ENCODE data around the gene SLC22A5.
"Not testable (repeated sequence)": the region's sequence is repeated elsewhere in the genome, so short reads cannot be mapped to it uniquely, and the experiment has no call there.

The SLC22A5 gene

GRCh38 chr5:132392411-132392810 is 22.9 kb downstream of the SLC22A5 start:
- peaks cover 16 to 49% (median 27%) of the 10 kb centered on the region in 3 donors for H3K36me3 ChIP-seq
- H3K27me3 ChIP-seq = no peaks in the 10 kb centered on the region
- no peaks in the 10 kb centered on the region for H3K9me3 ChIP-seq
- TF ChIP-seq CTCF (IDR thresholded peaks at IDR 0.05) = no peak
- H3K27ac ChIP-seq = no peak overlapping the region
- H3K4me1 ChIP-seq = peaks cover 7 to 28% (median 25%) of the 10 kb centered on the region in 4 donors
- no peak overlapping the region for H3K4me3 ChIP-seq
- DNase-seq = no peak
- intact Hi-C loops (cut with DNase I; ENCODE audit: low total_unique reads) = no loop called here

GRCh38 chr5:132392978-132393825 is 23.7 kb downstream of the SLC22A5 start:
- intact Hi-C loops (cut with DNase I; ENCODE audit: low total_unique reads) = no loop called here
- no peaks in the 10 kb centered on the region for H3K9me3 ChIP-seq
- H3K27me3 ChIP-seq = no peaks in the 10 kb centered on the region
- peaks cover 16 to 49% (median 27%) of the 10 kb centered on the region in 3 donors for H3K36me3 ChIP-seq
- peaks cover 0 to 20% (median 18%) of the 10 kb centered on the region in 4 donors for H3K4me1 ChIP-seq
- H3K27ac ChIP-seq = no peak overlapping the region
- H3K4me3 ChIP-seq = no peak overlapping the region
- DNase-seq = no peak
- no peak for TF ChIP-seq CTCF (IDR thresholded peaks at IDR 0.05)

GRCh38 chr5:132394667-132395259 is 25.3 kb downstream of the SLC22A5 start:
- Histone ChIP-seq H3K4me3 (no peak overlapping the region), H3K36me3 (peaks cover 16 to 49% (median 27%) of the 10 kb centered on the region in 3 donors), H3K4me1 (peaks cover 0 to 5% (median 4%) of the 10 kb centered on the region in 4 donors), H3K9me3 (no peaks in the 10 kb centered on the region), H3K27ac (no peak overlapping the region), H3K27me3 (no peaks in the 10 kb centered on the region)
- intact Hi-C loops (cut with DNase I; ENCODE audit: low total_unique reads) = no loop called here
- no peak for DNase-seq
- no peak for TF ChIP-seq CTCF (IDR thresholded peaks at IDR 0.05)

GRCh38 chr5:132396589-132397031 is 27.1 kb downstream of the SLC22A5 start:
- Histone ChIP-seq H3K4me3 (no peak overlapping the region), H3K36me3 (peaks cover 16 to 46% (median 27%) of the 10 kb centered on the region in 3 donors), H3K27ac (no peak overlapping the region), H3K4me1 (no peaks in the 10 kb centered on the region), H3K9me3 (no peaks in the 10 kb centered on the region), H3K27me3 (no peaks in the 10 kb centered on the region)
- no peak for TF ChIP-seq CTCF (IDR thresholded peaks at IDR 0.05)
- no peak for DNase-seq
- intact Hi-C loops (cut with DNase I; ENCODE audit: low total_unique reads) = no loop called here

GRCh38 chr5:132397224-132397623 is 27.7 kb downstream of the SLC22A5 start:
- TF ChIP-seq CTCF (IDR thresholded peaks at IDR 0.05) = no peak
- Histone ChIP-seq H3K27ac (no peak overlapping the region), H3K36me3 (peaks cover 16 to 45% (median 27%) of the 10 kb centered on the region in 3 donors), H3K9me3 (no peaks in the 10 kb centered on the region), H3K27me3 (no peaks in the 10 kb centered on the region), H3K4me1 (no peaks in the 10 kb centered on the region), H3K4me3 (no peak overlapping the region)
- intact Hi-C loops (cut with DNase I; ENCODE audit: low total_unique reads) = no loop called here
- DNase-seq = no peak

GRCh38 chr5:132397936-132398675 is 28.6 kb downstream of the SLC22A5 start:
- H3K27ac ChIP-seq; DNase-seq; H3K27me3 ChIP-seq; intact Hi-C loops (cut with DNase I; ENCODE audit: low total_unique reads); H3K9me3 ChIP-seq; H3K4me3 ChIP-seq; H3K4me1 ChIP-seq: not testable (repeated sequence)
- H3K36me3 ChIP-seq = peaks cover 16 to 36% (median 20%) of the 10 kb centered on the region in 3 donors

GRCh38 chr5:132404041-132404440 is 34.5 kb downstream of the SLC22A5 start:
- intact Hi-C loops (cut with DNase I; ENCODE audit: low total_unique reads); H3K27me3 ChIP-seq; H3K9me3 ChIP-seq; H3K36me3 ChIP-seq; DNase-seq; H3K4me3 ChIP-seq; H3K27ac ChIP-seq: not testable (repeated sequence)
- peaks cover 0 to 16% (median 2%) of the 10 kb centered on the region in 4 donors for H3K4me1 ChIP-seq

All from tibial artery (tissue), 4 donors.